ENCODE data around the gene TBC1D8.

TBC1D8 gene

DNA sequence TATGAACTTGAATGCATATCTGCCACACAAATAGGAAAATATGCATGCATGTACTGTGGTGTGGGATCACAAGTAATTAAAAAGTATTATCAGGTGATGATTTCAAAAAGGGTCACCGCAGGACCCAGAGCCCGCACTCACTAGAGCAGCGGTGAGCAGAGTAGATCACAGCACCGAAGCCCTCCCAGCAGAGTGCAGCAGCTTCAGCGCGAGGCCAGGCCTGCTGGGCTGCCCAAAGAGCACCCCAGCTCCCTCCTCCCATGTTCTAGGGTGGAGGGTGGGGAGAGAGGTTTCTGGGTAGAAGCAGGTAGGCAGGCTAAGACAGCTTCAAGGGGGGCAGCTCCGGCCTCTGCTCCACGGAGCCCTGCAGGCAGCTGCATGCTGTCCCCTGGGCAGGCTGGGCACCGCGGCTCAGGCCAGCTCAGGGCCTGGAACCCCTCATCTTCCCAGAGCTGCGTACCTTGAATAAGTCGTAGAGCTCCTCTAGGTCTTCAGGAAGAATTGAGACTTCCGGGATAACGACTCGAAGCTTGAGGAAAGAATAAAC, 124.2 kb downstream of the TBC1D8 start:
- DNase-seq (ENCODE audit: low spot score) = no peak

DNA sequence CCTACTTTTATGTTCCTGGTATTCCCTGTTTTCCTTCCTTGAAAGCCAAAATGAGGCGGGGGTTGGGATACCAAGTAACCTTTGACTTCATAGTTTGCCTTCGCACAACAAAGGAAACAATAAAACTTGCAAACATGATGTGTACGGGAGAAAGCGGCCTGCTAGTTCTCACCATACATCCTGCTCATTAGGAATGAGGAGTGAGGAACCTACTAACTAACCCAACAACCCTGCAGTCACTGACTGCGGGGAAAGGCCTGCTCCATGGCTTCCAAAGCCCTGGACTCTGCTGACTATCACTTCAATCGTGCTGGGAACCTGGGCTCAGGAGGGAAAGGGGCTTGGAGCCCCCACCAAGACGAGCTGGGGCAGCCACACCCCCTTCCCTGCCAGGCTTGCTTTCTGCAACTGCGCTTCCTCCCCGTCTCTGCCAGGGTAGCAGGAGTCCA, 124.9 kb downstream of the TBC1D8 start:
- no peak for DNase-seq (ENCODE audit: low spot score)

DNA sequence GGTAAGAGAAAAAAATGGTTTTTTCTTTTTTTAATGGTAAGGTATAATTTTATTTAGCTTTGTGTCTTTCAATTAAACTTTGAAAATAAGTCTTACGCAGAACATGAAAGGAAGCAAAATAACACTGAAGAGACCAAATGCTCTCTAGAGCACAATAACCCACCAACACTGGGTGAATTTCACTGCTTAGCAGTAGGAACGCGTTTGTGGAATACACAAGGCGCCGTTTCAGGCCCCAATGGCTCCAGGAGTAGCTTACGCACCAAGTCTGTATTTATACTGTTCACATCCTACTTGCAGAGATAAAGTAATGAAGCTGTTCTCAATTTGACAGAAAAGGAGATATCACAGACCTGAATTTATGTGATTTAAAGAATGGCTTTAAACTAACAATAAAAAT, 125.6 kb downstream of the TBC1D8 start:
- no peak for DNase-seq (ENCODE audit: low spot score)

GRCh38 chr2:101023327-101024107, 127.7 kb downstream of the TBC1D8 start:
- DNase-seq (ENCODE audit: low spot score) = no peak

DNA sequence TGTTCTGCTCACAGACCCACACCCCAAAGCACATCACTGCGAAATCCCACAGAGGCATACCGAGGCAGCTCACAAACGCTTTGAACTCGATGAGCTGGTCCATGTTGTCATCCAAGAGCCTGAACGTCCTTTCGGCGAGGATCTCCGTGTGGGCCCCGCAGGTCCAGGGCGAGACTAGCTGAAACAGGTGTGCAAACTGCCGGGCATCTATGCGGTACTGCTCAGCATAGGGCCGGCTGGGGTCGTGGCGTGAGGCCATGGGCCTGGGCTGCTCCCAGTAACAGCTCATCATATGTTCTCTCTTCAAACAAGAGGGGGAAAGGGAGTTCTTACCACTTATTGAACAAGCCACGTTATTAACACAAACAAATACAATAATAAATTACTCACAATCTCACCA, 129.0 kb downstream of the TBC1D8 start:
- no peak for DNase-seq (ENCODE audit: low spot score)

- no peak for DNase-seq (ENCODE audit: low spot score)
Measured at GRCh38 chr2:101018934-101019333, 132.2 kb downstream of the TBC1D8 start.

GRCh38 chr2:101017371-101017770, 133.8 kb downstream of the TBC1D8 start:
- DNase-seq (ENCODE audit: low spot score) = no peak

GRCh38 chr2:101014264-101014857, 136.8 kb downstream of the TBC1D8 start:
- DNase-seq (ENCODE audit: low spot score) = no peak

GRCh38 chr2:101012706-101013181, 138.4 kb downstream of the TBC1D8 start:
- peak; percentile 27 for DNase-seq (ENCODE audit: low spot score)

DNA sequence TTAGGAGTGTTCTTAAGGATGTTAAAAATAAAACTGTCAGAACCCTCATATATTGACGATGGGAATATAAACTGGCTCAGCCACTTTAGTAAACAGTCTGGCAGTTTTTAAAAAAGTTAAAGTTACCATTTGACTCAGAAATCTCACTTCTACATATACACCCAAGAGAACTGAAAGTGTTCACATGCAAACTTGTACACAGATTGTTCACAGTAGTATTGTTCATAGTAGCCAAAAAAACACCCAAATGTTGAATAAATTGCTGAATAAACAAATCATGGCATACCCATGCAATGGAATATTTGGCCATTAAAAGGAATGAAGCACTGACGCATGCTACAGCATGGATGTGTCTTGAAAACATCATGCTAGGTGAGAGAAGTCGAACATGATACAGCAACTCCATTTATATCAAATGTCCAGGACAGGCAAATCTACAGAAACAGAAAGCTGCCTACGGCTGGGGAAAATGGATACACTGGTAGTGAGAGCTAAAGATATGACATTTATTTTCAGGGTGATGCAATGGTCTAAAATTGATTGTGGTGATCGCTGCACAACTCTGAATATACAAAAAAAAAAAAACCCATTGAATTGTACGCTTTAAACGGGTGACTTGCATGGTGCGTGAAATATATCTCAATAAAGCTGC, 139.0 kb downstream of the TBC1D8 start:
- no peak for DNase-seq (ENCODE audit: low spot score)

DNA sequence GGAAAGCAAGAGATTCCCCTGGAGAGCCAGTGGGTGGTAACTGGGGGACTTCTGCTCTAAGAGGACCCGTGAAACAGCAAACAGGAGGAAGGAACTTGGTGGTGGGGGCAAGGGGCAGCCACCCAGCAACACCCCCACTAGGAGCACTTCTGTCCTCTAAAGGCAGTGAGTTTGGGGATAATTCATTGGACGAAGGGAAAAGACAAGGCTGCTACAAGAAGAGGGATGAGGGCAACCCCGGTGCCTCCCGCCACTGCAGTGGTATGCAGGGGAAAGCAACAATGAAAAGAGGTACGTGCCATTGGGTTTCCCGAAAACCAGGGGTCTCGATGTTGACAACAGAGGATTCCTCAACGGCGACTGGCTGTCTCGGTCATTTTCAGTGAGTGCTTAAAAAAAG, 140.0 kb downstream of the TBC1D8 start:
- DNase-seq (ENCODE audit: low spot score) = no peak

DNA sequence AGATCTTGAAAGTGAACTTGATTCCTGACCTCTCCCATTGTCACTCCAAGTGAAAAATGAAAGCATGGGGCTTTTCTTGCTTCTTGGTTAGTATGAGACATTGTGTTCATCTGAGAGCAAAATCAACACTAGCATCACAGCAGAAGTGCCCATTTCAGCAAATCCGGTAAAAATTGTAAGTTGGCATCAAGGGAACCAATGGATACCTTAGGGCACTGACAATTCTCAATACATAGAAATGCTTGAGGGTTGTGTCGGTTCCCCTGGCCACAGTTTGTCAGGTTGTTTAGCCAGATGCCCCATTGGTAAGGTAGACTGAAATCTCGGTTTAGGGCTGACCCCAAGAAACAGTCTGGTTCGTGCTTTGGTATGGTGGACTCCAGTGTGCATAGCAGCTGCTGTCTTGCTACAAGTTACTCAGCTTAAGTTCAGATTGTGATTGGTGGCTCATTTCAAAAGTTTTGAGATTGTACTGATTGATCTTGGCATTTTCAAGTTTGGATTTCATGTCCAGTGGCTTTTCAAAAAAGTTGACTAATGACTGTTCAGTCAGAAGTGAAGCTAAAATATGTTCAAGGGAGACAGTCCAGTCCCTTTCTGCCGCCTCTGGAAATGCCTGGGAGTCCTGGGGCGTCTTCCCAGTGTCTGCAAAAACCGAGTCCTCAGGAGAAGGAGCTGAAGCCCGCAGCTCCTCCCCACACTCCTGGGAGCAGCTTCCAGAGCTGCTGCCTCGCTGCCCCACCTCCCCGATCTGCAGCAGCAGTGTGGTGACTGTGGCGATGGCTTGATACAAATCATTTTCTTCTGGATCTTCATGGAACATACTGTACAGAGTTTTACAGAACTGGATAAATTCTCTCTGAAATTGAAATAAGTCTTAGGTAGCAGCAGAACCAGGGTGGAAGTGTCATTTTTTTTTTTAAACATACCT, 143.5 kb downstream of the TBC1D8 start:
- DNase-seq (ENCODE audit: low spot score) = no peak

- DNase-seq (ENCODE audit: low spot score) = no peak
Measured at GRCh38 chr2:101006065-101006715, 145.0 kb downstream of the TBC1D8 start.

- no peak for DNase-seq (ENCODE audit: low spot score)
Measured at GRCh38 chr2:101004620-101005325, 146.4 kb downstream of the TBC1D8 start.

- no peak for DNase-seq (ENCODE audit: low spot score)
Measured at GRCh38 chr2:101003278-101003775, 147.9 kb downstream of the TBC1D8 start.

DNA sequence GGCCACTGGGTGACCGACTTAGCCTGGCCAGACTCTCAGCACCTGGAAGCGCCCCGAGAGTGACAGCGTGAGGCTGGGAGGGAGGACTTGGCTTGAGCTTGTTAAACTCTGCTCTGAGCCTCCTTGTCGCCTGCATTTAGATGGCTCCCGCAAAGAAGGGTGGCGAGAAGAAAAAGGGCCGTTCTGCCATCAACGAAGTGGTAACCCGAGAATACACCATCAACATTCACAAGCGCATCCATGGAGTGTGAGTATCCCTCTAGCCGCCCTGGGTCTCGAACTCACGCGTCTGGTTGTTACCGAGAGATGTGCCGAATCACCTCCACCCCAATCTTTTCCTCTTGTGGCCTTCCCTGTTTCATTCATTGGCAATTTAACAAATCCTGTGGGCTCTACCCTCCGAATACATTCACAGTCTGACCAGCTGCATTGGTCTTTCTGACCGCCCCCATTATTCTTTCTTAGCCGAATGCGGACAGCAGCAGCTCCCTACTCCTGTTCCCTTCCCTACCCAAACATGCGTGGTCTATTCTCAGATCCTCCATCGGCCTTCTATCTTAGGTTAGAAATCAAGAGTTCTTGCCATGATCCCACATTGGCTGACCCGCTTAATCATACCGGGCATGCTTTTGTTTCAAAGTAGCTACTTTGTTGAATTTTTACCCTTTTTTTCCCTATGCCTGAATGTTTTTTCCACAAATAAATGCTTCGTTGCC, 148.5 kb downstream of the TBC1D8 start:
- no peak for DNase-seq (ENCODE audit: low spot score)

- DNase-seq (ENCODE audit: low spot score) = peak; percentile 97
Measured at GRCh38 chr2:101001691-101002561, 149.3 kb downstream of the TBC1D8 start, which contains the start of gene RPL31. RPL31 (plus strand) TSS chr2:101002289; CDS start chr2:101002702, 413 bp downstream.

DNA sequence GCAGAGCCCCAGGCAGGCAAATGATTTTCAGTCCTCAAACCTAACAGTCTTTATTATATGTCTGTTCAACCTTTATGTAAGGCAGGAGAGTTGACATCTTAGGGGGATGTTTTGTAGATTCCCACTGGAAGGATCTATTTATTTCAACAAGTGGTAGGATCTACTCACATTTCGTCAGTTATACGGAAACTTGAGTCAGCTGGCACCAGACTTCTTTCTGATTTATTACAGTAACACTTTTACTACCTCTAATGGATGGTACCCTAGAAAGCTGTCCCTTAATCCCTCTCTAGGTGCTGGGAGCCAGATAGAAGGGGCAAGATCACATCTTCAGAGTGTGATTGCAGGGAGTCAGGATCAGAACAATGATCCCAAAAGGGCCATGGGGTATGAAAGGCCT, 151.2 kb downstream of the TBC1D8 start:
- DNase-seq (ENCODE audit: low spot score) = no peak

GRCh38 chr2:100998235-100998573, 153.0 kb downstream of the TBC1D8 start:
- no peak for DNase-seq (ENCODE audit: low spot score)
